Spinal cord (tissue), 10 donors: ENCODE measurements around the gene SIL1. TPM values are rescaled to one million over a fixed set of nuclear protein-coding genes. Genes with fewer than 3 reads are reported as not detected.

Source experiments
- DNase-seq, 6 donors: peaks; one replicate each; pipeline versions ENCODE4 v3.0.0 to v3.0.0-alpha.2; 2013 to 2015; ENCODE audit warnings: low spot score in 6 of 6, low read depth in 4 of 6
- H3K27ac ChIP-seq: one replicate; pipeline ENCODE4 v1.5.1; 2013; ENCODE audit warnings: low read depth, low read length, control low read depth
- H3K27me3 ChIP-seq: one replicate; pipeline ENCODE4 v1.6.1; 2013; ENCODE audit warnings: low read length; ENCODE audit not compliant: control insufficient read depth, insufficient read depth
- H3K36me3 ChIP-seq: one replicate; pipeline ENCODE4 v1.6.1; 2013; ENCODE audit warnings: low read length; ENCODE audit not compliant: control insufficient read depth, insufficient read depth
- H3K4me1 ChIP-seq: one replicate; pipeline ENCODE4 v1.6.1; 2013; ENCODE audit warnings: low read length; ENCODE audit not compliant: control insufficient read depth, insufficient read depth
- H3K4me3 ChIP-seq: one replicate; pipeline ENCODE4 v1.5.1; 2013; ENCODE audit warnings: low read depth, low read length, control low read depth
- H3K9me3 ChIP-seq: one replicate; pipeline ENCODE4 v1.6.1; 2013; ENCODE audit warnings: low read length; ENCODE audit not compliant: control insufficient read depth, insufficient read depth
- WGBS: methylation state at CpG from one replicate; pipeline ENCODE4 v1.1.5; 2013; ENCODE audit warnings: missing lambda C conversion rate; ENCODE audit not compliant: insufficient coverage; 5-methylcytosine and 5-hydroxymethylcytosine counted together
- polyA plus RNA-seq, 2 donors: library from polyadenylated mRNA; unstranded; fragments of 120-200 nt; gene quantifications; one replicate each; pipeline ENCODE4 v1.2.1, GENCODE V29; 2013; ENCODE audit not compliant: insufficient read length in 2 of 2
- total RNA-seq, 2 donors: library from RNA; depleted of rRNA in 1 of 2; stranded (reverse); fragments of 120-200 nt in 1 of 2; fragments of >200 nt in 1 of 2; gene quantifications; one replicate each; pipeline versions ENCODE4 v1.2.3 to v1.2.4, GENCODE V29; 2013 to 2014
- donor health status: healthy.

The SIL1 gene
- total and polyA plus RNA-seq, 4 donors: 18.8 to 53.7 (median 30.7) TPM

DNA sequence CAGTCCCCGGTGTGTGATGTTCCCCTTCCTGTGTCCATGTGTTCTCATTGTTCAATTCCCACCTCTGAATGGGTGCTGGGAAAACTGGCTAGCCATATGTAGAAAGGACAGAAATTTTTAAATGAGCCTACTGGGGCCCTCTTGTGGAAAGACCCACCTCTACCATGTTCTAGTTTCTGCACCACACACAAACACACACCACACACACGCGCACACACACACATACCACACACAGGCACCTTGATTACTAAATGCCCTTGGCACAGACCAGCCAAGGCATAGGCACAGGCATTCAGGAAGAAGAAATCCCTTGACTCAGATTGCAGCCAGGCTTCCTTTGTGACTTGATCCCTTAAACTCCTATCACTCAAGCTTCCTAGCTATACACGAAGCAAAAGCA, 60.5 kb downstream of the SIL1 start:
- H3K27me3 ChIP-seq: no peaks in the 10 kb centered on the region

DNA sequence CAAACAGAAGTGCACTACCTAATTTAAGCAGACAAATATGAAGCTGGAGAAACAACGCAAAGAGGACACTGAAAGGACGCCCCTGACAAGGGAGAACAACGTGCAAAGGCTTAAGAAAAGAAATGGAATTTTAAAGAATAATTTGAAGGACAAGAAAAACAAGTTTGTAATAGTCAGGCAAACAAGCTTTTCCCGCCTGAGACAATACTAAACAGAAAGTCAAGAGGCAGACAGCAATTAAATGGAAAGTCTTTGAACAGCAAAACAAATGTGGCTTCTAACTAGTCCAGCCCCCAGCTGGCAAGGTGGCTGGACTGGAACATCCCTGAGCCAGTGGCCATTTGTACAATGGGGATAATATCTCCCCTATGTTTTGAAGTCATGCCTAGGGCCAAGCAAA, 63.3 kb downstream of the SIL1 start:
- H3K27ac ChIP-seq: no peak overlapping the region

More for the DNA sequence above, 60.5 kb downstream of the SIL1 start:
- H3K4me3 ChIP-seq: no peak overlapping the region
- no peaks in the 10 kb centered on the region for H3K36me3 ChIP-seq
- no peaks in the 10 kb centered on the region for H3K9me3 ChIP-seq
- H3K4me1 ChIP-seq: peaks cover 31% of the 10 kb centered on the region
- 64% methylated on average over 3 of the region's 4 CpGs for WGBS
- no peak overlapping the region for H3K27ac ChIP-seq
- DNase-seq: peak in 1 of 6 donors; percentile 75

DNA sequence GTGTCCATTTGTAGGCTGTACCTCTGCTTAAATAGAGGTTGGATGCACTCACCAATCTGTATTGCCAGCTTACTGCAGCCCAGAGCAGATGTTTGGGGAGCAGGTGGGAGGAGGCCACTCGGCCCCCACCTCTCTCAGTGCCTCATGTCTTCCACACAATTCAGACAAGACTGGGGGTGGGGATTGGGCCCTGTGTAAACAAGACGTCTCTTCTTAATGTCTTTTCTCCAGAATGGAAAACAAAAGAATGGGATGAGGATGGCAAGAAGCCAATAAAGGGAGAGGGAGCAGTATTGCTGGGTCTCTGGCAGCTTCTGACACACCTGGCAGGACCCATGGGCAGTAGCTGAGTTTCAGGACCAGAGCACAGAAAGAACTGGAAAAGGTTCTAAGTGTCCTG, 64.9 kb downstream of the SIL1 start:
- Histone ChIP-seq H3K27me3 (no peaks in the 10 kb centered on the region), H3K4me1 (peaks cover 36% of the 10 kb centered on the region), H3K9me3 (no peaks in the 10 kb centered on the region), H3K4me3 (no peak overlapping the region), H3K27ac (peak overlapping the region; percentile 4), H3K36me3 (no peaks in the 10 kb centered on the region)
- 38% methylated on average over 1 of the region's 2 CpGs for WGBS
- DNase-seq: peak in 2 of 6 donors; percentile 38 to 63

More for the DNA sequence above, 63.3 kb downstream of the SIL1 start:
- WGBS: 69% methylated on average over 3 of the region's 4 CpGs
- no peaks in the 10 kb centered on the region for H3K27me3 ChIP-seq
- no peak for DNase-seq
- H3K4me1 ChIP-seq: peaks cover 41% of the 10 kb centered on the region
- H3K4me3 ChIP-seq: no peak overlapping the region
- H3K36me3 ChIP-seq: no peaks in the 10 kb centered on the region
- H3K9me3 ChIP-seq: no peaks in the 10 kb centered on the region

DNA sequence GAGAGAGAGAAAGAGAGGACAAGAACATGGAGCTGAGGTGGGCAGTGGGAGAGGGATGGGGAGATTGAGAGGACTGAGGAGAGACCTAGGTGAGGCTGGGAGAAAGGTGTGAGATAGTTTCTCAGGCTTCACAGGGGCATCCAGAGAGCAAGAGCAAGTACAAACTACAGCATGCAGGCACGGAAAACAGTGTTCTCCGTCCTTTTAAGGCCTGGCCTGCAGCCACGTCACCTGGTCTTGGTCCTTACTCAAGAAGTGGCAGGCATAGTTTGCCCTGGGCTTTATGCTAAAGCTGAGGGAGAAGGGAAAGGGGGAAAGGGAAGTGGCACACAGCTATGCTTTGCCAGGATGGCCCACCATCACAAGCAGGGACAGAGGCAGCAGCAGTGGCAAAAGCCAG, 65.7 kb downstream of the SIL1 start:
- peak overlapping the region; percentile 93 for H3K27ac ChIP-seq
- peaks cover 36% of the 10 kb centered on the region for H3K4me1 ChIP-seq
- 58% methylated on average over 3 of the region's 3 CpGs for WGBS
- no peaks in the 10 kb centered on the region for H3K27me3 ChIP-seq
- H3K4me3 ChIP-seq: no peak overlapping the region
- H3K36me3 ChIP-seq: no peaks in the 10 kb centered on the region
- no peak for DNase-seq
- no peaks in the 10 kb centered on the region for H3K9me3 ChIP-seq

DNA sequence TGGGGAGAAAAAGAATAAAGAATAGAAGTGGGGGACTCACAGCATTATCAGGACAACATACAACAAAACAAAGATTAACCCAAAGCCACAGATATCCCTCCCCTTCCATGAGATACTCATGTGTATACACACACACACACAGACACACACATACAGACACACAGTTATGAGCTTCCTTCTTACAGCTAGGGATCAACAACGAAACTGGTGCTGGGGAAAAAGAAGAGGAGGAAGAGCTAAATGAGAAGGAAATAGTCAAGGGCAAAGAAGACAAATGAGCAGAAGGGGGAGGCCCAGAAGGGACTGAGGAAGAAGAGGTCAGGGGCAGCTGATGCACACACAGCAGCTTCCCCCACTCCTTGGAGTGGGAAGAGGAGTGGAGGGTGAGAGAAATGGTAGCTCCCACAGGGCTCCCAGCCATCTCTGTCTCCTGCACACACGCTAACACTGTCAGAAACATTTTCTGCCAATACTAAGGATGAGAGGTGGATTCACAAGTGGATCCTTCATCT, 66.2 kb downstream of the SIL1 start:
- Histone ChIP-seq H3K9me3 (no peaks in the 10 kb centered on the region), H3K27me3 (no peaks in the 10 kb centered on the region), H3K27ac (peak overlapping the region; percentile 93), H3K4me3 (no peak overlapping the region), H3K36me3 (no peaks in the 10 kb centered on the region), H3K4me1 (peaks cover 36% of the 10 kb centered on the region)
- DNase-seq: peak in 2 of 6 donors; percentile 59 to 64
- WGBS: no CpG with 5 or more reads among the region's 2 CpGs

DNA sequence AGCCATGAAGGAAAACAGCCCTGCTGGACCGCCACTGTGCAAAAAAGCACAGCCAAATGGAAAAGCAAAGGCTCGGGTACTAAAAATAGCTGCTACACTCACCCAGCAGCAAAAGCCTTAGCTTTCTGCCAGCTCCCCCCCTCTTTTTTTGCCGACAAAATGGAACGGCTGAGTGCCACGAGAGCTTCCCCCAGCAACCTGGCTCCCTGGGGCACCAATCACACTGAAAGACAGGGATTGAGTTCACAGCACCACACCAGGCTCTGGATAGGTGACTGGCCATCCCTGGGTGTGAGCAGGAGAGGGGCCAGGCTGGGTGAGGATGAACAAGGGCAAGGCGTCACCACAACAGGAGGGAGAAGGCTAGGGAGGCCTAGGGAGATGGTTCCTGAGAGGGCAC, 66.7 kb downstream of the SIL1 start:
- no peak overlapping the region for H3K4me3 ChIP-seq
- WGBS: 12% methylated on average over 2 of the region's 6 CpGs
- peaks cover 40% of the 10 kb centered on the region for H3K4me1 ChIP-seq
- H3K27me3 ChIP-seq: no peaks in the 10 kb centered on the region
- H3K27ac ChIP-seq: peak overlapping the region; percentile 93
- no peaks in the 10 kb centered on the region for H3K36me3 ChIP-seq
- H3K9me3 ChIP-seq: no peaks in the 10 kb centered on the region
- peak in 4 of 6 donors; percentile 44 to 93 (median 72) for DNase-seq

DNA sequence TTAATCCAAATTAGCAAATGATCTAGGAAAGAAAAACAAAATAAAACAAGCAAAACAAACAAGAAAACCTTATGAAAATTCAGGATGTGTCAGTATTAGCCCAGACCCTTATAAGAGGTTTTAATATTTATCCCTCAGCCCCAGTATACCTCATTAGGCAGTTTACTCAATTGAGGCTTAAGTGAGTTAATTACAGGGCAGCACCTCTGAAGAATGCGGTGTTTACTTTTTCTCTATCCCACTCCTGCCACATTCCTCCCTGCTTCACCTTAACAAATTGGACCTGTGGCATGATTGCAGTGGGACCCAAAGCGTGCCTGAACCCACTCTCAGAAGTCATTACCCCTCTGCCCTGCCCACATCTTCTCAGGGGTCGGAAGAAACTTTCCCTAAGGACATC, 67.1 kb downstream of the SIL1 start:
- H3K36me3 ChIP-seq: no peaks in the 10 kb centered on the region
- peak overlapping the region; percentile 93 for H3K27ac ChIP-seq
- DNase-seq: no peak
- H3K4me3 ChIP-seq: no peak overlapping the region
- peaks cover 43% of the 10 kb centered on the region for H3K4me1 ChIP-seq
- WGBS: 20% methylated on average over 3 of the region's 3 CpGs
- H3K27me3 ChIP-seq: no peaks in the 10 kb centered on the region
- H3K9me3 ChIP-seq: no peaks in the 10 kb centered on the region

DNA sequence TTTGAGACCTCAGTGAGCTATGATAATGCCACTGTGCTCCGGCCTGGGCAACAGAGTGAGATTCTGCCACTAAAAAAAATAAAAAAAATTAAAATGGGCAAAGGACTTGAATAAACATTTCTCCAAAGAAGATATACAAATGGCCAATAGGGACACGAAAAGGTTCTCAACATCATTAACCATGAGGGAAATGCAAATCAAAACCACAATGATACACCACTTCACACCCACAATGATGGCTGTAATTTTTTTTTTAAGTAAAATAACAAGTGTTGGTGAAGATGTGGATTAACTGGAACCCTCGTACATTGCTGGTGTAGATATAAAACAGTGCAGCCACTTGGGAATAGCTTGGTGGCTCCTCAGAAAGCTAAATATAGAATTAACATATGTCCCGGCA, 68.0 kb downstream of the SIL1 start:
- H3K4me3 ChIP-seq: no peak overlapping the region
- no peaks in the 10 kb centered on the region for H3K9me3 ChIP-seq
- no peaks in the 10 kb centered on the region for H3K27me3 ChIP-seq
- H3K36me3 ChIP-seq: no peaks in the 10 kb centered on the region
- H3K4me1 ChIP-seq: peaks cover 45% of the 10 kb centered on the region
- no CpG with 5 or more reads among the region's 4 CpGs for WGBS
- peak in 1 of 6 donors; percentile 43 for DNase-seq
- no peak overlapping the region for H3K27ac ChIP-seq

DNA sequence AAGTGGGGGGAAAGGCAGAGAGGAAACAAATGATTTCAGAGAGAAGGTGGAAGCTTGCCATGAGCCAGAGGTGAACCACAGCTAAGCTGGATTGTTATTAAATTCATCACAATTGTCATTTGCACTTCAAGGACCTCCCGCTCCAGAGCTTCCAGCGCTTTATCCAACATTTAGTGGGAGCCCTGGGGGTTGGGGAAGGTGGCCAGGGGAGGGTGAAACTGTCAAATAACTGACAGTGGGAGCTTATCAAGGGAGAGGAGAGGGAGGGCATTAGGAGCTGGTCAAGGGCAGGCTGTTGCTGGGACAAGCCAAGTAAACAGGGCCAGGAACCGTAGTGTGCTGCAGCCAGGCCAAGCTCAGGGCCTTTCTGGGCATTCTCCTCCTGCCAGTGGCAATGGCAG, 71.5 kb downstream of the SIL1 start:
- H3K4me1 ChIP-seq: peaks cover 18% of the 10 kb centered on the region
- no peak overlapping the region for H3K4me3 ChIP-seq
- no peaks in the 10 kb centered on the region for H3K9me3 ChIP-seq
- no peak for DNase-seq
- 77% methylated on average over 3 of the region's 3 CpGs for WGBS
- no peak overlapping the region for H3K27ac ChIP-seq
- no peaks in the 10 kb centered on the region for H3K27me3 ChIP-seq
- no peaks in the 10 kb centered on the region for H3K36me3 ChIP-seq

DNA sequence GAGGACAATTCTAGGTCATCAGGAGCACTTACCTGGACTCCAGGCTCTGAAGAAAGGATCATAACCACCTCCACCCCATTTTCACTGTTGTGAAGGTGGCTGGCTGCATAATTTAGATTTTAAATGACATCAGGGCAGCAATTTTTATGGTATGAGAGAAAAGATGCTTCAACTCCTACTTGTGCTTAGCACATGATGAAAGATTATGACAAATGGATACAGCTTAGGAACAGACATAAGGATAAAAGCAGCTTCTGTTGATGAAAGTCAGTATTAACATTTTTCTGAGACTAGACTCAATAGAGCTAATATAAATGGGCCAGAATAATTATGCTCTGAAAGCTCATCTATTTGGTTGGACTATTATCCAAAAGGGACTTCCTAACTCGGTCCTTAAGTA, 72.2 kb downstream of the SIL1 start:
- Histone ChIP-seq H3K9me3 (no peaks in the 10 kb centered on the region), H3K27ac (no peak overlapping the region), H3K27me3 (no peaks in the 10 kb centered on the region), H3K36me3 (peaks cover 1% of the 10 kb centered on the region), H3K4me3 (no peak overlapping the region), H3K4me1 (peaks cover 12% of the 10 kb centered on the region)
- WGBS: no CpG with 5 or more reads among the region's 1 CpG
- peak in 2 of 6 donors; percentile 51 to 62 for DNase-seq
